ENCODE results near the gene GOSR2.

- no peak for TF ChIP-seq CTCF (conservative IDR thresholded peaks at IDR 0.05; ENCODE audit: low read depth, low read length)
- TF ChIP-seq EZH2 (IDR thresholded peaks at IDR 0.05; ENCODE audit: low read length, unreplicated experiment) = no peak
- no peak for TF ChIP-seq EZH2phosphoT487 (IDR thresholded peaks at IDR 0.05; ENCODE audit: borderline replicate concordance, low read length)
Observed at GRCh38 chr17:46944931-46945330, 22.0 kb downstream of the GOSR2 start.

Measured in PC-3 (cell line).